GM21717 (cell line): Measurements from ENCODE around the gene APBA2.

Experiments used
- ATAC-seq: cut with Tn5 transposase; IDR thresholded peaks from one replicate; pipeline ENCODE4 v1.9.1; 2021; ENCODE audit warnings: mild to moderate bottlenecking, moderate library complexity; ENCODE audit not compliant: unreplicated experiment

APBA2 gene

DNA sequence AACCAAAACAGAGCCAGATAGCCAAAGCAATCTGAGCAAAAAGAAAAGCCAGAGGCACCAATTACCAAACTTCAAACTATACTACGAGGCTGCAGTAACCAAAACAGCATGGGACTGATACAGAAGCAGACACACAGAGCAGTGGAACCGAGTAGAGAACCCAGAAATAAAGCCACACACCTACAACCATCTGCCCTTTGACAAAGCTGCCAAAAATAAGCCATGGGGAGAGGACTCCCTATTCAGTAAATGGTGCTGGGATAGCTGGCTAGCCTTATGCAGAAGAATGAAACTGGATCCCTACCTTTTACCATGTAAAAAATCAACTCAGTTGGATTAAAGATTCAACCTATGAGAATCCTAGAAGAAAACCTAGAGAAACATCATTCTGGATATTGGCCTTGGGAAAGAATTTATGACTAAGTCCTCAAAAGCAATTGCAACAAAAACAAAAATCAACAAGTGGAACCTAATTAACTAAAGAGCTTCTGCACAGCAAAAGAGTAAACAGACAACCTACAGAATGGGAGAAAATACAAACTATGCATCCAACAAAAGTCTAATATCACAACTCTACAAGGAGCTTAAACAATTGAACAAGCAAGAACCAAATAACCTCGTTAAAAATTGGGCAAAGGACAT lies 95.1 kb downstream of the APBA2 start:
- no peak for ATAC-seq

DNA sequence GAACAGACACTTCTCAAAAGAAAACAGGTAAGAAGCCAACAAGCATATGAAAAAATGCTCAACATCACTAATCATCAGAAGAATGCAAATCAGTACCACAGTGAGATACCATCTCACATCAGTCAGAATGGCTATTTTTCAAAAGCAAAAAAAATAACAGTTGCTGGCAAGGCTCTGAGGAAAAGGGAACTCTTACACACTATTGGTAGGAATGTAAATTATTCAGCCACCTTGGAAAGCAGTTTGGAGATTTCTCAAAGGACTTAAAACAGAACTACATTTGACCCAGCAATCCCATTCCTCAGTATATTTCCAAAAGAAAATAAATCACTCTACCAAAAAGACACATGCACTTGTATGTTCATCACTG lies 95.6 kb downstream of the APBA2 start:
- no peak for ATAC-seq

DNA sequence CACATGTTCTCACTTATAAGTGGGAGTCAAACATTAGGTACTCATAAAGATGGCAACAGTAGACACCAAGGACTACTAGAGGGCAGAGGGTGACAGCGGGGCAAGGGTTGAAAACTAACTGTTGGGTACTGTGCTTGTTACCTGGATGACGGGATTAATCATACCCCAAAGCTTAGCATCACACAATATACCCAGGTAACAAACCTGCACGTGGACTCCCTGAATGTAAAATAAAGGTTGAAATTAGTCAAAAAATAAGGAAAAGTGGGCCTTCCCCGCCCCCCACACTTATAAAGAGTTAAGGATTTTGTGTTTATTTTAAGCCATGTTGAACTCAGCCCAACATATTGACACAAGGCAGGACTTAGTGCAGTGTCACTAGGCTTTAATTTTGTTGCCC lies 96.1 kb downstream of the APBA2 start:
- ATAC-seq, result no peak

DNA sequence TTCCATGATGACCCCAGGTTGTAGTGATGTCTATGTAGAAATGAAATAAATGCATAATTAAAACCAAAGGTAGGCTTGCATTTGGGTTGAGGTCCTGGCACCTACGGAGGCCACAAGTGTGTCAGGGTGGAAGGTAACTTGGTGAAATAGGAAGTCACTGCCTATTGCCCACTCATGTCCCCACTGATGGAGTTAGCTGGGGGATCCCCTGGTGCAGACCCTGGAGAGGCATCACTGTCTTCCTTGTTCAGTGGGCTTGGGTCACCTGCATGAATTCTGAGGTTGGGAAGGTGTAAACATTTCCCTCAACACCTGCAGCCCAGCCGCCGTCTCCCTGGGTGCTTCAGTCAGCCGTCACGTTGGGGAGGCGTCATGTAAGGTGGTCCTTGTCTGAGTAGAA lies 97.1 kb downstream of the APBA2 start:
- ATAC-seq, result no peak

DNA sequence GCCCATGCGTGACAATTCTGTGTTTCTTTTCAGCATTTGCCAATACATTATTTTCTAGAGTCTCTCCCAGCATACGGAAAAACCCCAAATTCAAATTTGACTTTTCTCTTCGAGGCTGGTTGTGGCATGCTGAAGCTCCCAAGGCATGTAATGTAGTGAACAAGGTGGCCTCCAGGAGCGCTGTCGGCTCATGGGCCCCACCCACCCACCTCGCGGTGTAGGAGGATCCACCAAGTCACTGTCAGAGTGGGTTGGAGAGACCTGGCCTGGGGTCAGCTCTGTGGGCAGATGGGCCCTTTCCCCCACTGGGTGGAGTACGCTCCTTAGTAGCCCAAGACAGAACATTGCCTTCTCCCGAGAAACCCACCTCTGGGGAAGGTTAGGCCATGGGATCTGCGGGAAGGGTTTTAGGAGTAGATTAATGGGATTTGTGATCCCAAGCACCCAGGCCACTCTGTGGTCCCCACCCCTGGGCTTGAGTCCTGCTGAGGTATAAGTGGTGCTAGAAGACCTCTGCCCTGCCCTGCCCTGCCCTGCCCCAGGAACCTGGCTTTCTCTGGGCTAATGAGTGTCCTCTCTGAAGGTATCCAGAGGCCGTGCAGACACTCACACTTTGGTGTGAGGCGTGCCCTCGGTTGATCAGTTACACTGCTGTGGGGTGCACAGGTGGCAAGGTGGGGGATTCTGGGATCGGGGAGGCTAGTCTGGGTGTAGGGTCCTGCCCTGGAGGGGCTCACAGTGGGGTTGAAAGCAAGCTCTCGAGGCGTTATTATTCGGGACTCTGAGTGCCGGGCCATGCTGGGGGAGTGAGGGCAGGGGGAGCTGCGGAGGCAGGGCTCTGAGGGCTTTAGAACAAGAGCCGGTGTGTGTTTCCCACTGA lies 97.9 kb downstream of the APBA2 start:
- no peak for ATAC-seq

DNA sequence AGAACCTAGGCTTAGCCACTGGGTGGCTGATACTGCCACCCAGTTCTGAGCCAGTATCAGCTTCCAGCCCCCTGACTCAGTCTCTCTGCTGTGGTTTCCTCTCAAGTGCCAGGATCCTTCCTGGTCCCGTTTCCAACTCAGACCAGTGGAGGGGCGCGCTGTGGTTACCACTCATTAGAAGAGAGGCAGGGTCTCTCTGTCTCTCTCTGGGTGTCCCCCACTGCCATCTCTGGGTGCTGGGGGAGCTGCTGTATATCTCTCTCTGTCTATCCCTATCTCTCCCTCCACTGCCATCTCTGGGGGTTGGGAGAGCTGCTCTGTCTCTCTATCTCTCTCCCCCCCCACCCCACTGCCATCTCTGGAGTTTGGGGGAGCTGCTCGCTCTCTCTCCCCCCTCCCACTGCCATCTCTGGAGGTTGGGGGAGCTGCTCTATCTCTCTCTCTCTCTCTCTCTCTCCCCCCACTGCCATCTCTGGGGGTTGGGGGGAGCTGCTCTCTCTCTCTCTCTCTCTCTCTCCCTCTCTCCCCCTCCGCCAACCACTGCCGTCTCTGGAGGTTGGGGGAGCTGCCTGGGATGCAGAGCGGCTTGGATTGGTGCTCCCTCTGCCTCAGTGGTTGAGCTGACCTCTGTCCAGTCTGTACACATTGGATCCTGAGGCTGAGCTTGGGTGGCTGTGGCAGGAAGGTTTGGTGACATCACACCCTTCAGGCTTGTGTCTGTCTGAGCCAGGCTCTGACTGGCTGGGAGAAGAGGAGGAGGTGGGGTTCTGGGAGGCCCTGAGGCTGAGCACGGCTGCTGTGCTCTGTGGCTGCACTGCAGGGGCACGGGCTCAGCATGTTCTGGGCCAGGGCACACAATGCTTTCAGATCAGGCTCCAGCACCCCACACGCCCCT lies 98.9 kb downstream of the APBA2 start:
- no peak for ATAC-seq

DNA sequence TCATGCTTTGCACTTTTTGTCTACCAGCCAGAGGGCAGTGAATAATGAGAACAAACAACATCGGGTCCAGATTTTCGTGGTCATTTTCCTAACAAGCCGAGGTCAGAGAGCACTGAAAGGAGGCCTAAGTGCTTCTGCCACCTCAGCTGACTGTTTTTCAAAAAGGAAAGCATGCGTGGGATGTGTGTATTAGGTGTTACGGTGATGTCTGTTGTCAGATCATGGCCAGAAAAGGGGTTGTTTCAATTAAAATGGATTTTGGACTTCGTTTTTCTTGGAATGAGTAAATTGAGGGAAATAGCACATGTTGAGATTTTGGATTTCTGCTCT lies 99.5 kb downstream of the APBA2 start:
- no peak for ATAC-seq

DNA sequence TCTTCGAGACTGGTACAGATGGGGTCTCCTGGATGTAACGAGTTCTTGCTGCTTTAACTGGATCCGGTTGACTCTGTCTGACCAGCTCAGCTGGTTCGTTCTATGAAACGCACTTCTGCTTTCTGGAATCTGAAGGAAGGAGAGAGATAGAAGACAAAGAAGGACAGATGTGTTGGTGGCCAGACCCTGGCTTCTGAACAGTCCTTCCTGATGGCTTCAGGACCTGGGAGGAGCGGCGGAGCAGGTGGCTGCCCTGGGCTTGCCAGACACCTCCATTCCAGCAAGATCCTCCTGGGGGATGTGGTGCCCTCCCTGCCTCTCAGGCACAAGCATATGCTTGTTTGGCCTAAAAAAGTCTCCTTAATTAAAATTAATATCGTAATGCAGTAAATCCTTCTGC lies 99.9 kb downstream of the APBA2 start:
- ATAC-seq, result no peak

DNA sequence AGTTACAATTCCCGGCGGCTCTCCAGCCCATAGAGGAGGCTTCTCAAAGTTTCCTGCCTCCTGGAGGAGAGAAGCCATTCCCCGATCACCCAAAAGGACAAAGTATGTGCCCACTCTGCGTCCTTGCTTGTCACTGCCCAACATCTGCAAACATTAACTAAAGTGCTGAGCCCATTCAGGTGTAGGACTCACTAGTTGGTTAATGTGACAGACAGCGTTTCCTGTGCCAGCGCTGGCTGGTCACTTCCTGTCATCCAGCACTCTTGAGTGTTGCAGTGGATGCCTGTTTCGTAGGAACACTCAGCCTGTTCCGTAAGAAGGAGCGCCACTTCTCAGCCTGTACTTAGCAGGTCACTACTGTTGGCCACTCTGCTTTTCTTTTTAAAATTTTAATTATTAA lies 100.3 kb downstream of the APBA2 start:
- no peak for ATAC-seq

DNA sequence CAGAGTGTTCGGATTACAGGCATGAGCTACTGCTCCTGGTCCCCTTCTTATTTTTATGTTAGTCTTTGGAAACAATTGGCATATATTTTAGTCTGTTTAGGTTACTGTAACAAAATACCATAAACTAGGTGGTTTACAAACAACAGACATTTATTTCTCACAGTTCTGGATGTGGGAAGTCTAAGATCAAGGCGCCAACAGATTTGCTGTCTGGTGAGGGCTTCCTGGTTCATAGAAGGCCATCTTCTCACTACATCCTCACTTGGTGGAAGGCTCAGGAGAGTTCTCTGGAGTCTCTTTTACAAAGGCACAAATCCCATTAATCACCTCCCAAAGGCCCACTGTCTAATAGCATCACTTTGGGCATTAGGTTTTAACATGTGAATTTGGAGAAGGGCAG lies 101.0 kb downstream of the APBA2 start:
- no peak for ATAC-seq

DNA sequence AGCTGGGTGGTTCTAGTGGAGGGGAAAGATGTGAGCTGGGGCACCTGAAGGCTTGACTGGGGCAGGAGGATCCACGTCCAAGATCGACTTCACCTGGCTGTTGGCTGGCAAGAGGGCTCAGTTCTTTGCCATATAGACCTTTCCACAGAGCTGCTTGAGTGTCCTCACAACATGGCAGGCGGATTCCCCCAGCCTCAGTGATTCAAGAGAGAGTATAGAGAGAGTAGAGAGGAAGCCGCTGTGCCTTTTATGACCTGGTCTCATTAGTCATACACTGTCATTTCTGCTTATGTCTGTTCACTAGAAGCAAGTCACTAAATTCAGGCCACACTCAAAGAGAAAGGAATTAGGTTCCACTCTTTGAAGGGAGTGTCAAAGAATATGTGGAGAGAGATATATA lies 101.6 kb downstream of the APBA2 start:
- no peak for ATAC-seq

DNA sequence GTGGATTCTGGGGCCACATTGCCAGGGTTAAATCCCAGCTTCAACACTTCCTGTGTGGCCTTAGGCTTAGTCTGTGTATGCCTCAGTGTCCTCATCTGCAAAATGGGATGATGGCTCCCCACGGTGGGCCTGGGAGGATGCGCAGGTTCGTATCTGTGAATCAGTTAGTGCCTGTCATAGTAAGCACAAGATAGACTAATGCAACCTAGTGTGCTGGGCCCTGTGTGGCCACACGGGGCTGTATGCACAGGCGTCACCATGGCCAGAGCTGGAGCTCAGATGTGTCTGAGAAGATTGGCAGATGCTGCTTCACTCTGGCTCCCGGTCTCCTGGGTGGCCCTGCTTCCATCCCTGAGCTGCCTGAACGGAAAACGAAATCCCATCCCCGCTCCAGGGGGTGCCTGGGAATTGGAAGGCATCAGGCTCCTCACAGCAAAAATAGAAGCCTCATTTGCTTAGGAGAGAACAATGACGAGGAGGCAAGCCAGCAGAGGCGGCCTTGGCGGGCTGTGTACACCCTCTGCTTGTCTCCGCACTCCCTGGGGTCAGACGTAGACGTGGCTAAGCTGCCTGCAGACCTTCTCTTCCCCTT lies 103.6 kb downstream of the APBA2 start:
- ATAC-seq, result no peak

DNA sequence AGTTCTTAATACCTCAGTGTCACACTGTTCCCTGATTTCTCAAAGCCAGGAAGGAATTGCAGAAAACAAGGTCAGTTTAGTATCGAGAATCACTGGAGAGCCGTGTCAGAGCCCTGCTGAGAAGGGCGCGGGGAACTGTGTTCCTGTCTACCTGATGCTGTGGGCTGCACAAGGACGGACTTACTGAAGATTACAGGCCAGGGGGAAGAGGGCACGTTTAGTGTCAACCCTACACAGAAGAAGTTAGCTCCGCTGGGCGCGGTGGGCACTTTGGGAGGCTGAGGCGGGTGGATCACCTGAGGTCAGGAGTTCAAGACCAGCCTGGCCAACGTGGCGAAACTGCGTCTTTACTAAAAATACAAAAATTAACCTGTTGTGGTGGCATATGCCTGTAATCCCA lies 104.1 kb downstream of the APBA2 start:
- no peak for ATAC-seq

DNA sequence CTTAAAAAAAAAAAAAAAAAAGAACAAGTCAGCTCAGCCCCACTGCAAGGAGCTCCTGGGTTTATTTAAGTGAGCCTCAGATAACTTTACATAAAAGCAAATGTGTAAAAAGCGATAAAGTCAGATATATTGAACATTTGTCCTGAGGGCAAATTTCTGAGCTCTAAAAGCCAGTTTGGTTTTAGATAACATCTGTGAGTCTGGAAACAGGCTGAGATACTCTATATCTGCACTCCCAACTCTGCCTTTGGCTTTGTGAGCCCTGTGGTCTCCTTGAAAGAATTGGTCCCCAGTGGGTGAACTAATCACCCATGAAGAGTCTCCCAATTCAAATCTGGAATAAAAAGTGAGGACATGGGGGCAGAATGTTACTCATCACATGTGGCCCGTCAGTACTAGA lies 104.6 kb downstream of the APBA2 start:
- no peak for ATAC-seq

DNA sequence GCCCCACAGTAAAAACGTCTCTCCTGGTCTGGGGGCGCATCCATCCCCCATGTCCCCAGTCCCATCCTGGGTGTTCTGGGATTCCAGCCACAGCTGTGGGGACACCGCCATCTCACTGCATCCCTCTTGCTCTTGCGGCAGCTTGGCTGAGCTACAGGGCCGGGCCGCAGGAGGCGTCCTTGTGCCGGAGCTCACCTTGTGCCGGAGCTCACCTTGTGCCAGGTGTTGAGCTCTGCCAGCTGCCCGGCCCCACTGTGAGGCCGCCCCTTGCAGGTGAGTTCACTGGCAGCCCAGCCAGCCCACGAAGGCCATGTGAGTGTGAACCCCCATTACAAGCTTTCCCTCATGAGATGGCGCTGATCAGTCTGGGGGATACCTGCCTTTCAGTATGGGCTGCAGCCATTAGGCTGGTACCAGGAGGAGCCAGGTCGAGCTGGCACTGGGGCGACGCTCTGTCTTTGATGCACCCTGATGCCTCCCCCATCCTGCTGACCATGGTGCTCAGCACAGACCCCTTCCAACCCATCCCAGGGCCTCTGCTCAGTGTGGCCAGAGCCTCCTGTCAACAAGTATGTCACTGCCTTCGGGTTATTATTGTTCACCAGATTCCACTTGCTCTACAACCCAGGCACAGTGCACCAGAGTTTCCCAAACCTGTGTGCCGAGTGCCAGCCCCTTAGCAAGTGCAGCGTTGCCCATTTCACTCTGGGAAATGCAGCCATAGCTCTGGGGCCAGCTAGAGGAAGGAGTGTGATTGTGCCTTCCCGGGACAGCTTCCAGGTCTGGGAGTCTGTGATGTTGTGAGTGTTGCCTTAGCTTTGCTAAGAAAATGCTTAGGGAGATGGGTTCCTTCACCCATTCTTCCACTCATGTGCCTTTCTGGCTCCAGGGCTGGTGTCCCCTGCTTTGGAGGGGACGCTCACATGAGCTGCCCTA lies 105.7 kb downstream of the APBA2 start:
- no peak for ATAC-seq

DNA sequence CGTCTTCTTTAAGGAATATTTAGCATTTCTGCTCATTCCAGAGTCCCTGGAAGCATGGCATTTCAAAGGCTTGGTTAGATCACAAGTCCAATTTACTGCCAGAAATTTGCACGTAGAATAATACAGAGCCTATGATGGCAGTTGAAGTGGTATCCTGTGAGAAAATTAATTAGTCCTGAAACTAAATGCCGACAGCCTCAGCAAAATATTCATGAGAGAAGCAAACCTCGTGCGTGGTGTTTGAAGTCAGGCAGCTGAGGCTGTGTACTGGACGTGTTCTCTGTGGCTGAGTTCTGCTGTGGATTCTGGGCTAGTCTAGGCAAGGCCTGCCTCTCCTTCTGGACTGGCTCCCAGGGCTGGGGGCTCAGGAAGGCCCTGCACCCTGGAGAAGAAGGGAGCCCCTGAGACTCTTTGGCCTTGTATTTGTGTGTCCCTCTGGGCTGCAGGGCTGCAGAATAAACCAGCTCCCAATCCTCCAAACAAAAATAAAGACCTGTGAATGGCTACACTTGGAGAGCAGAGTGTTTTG lies 106.6 kb downstream of the APBA2 start:
- ATAC-seq, result no peak

DNA sequence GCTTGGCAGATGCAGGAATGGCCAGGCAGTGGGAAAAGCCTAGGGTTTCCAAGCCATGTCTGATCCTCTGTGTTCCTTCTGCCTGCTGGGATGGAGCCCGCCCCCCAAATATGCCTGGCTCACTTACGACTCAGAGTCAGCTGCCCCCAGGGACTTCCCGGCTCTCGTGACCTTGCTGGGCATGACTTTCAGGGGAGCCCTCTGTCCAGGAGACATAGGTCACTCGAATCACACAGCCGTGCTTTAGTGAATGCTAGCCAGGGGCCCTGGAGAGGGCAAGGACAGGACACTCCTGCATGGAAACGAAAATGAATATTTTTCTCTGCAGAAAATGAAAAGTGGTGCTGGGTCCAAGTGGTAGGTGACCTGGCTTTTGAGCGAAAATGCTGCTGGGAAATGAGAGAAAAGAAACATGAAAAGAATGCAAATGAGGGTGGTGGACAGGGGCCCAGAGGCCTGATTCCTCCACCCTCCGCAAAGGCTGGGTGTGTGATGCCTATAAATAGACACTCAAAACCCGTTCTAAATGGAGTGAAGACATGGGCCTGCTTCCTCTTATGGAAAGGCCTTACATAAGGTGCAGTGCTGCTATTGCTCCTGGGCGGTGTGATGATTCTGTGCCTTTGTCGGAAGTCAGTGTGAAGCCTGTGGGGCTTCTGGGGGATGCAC lies 107.4 kb downstream of the APBA2 start:
- ATAC-seq, result no peak

DNA sequence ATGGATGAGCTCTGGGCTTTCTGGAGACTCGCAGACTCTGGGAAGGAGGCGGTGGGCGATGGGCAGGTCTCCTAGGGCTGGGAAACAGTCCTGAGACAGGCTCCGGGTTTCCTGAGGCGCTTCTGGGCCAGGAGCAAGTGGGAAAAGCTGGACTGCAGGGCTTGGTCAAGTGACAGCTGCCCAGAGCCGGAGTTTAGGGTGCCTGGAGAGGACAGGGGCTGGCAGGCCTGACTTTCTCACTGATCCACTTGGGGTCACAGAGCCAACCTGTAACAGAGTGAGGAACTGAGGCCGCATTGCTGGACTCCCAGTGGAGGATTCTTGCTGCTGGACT lies 107.9 kb downstream of the APBA2 start:
- no peak for ATAC-seq

DNA sequence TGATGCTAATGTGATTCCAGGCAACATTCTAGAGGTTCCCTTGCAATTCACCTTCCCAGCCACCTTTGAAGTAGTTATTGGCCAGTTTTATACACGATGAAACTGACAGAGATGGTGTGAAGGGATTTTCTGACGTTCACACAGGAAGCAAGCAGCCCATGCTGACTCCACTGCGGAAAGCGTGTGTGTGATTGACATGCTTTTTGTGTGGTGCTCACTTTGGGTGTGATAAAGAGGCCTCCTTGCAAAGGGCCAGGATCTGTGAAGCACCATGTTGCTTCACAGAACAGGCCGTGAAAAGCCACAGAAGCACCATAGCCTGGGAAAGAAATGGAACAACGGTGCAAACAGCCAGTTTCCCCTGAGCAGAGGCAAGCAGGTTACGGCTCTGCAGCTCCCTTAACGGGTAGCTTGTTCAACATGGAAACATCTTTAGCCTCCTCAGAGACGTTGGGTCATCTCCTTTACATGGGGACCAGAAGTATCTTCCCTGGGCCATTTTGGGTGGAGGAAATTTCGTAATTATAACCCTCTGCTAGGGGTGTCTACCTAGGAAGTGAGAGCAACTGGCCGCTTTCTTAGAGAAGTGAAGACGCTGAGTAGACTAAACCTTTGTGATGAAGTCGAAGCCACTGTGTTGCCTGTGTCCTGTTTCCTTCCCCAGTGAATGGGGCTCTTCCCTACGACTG lies 108.5 kb downstream of the APBA2 start:
- ATAC-seq, result no peak
